SK-N-MC (cell line): Measurements from ENCODE around the gene ZC2HC1C.

Source experiments
- EZH2 ChIP-seq: fragments of 200-600 bp; sonication (generic); IDR thresholded peaks from one replicate; pipeline ENCODE4 v1.6.1; 2017; ENCODE audit warnings: antibody characterized with exemption
- FOXP2 ChIP-seq: optimal IDR thresholded peaks from 2 replicates; pipeline ENCODE3; 2011; ENCODE audit warnings: mild to moderate bottlenecking, moderate library complexity; ENCODE audit not compliant: insufficient read depth; ENCODE audit errors: extremely low read length, control extremely low read depth
- POLR2AphosphoS5 ChIP-seq: IDR thresholded peaks from 2 replicates; pipeline ENCODE4 v1.6.1; 2012; ENCODE audit warnings: mild to moderate bottlenecking, low read depth, low read length, borderline replicate concordance

DNA sequence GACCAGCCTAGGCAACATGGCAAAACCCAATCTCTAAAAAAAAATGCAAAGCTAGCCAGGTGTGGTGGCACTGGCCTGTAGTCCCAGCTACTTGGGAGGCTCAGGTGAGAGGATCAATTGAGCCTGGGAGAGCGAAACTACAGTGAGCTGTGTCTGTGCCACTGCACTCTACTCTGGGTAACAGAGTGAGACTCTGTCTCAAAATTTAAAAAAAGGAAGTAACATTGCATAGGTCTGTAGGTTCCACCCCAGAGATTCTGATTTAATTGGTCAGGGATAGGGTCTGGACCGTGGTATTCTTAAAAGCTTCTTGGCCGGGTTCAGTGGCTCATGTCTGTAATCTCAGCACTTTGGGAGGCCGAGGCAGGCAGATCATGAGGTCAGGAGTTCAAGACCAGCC is 26.2 kb downstream of the ZC2HC1C start:
- TF ChIP-seq POLR2AphosphoS5, result no peak
- TF ChIP-seq EZH2, result no peak
- no peak for TF ChIP-seq FOXP2
